NCI-H1048 (cell line): ENCODE results near the gene ZFYVE27.

Experiments
- DNase-seq: peaks from one replicate; lab custom pipeline; 2025; lab: John Stamatoyannopoulos, UW

ZFYVE27 gene

DNA sequence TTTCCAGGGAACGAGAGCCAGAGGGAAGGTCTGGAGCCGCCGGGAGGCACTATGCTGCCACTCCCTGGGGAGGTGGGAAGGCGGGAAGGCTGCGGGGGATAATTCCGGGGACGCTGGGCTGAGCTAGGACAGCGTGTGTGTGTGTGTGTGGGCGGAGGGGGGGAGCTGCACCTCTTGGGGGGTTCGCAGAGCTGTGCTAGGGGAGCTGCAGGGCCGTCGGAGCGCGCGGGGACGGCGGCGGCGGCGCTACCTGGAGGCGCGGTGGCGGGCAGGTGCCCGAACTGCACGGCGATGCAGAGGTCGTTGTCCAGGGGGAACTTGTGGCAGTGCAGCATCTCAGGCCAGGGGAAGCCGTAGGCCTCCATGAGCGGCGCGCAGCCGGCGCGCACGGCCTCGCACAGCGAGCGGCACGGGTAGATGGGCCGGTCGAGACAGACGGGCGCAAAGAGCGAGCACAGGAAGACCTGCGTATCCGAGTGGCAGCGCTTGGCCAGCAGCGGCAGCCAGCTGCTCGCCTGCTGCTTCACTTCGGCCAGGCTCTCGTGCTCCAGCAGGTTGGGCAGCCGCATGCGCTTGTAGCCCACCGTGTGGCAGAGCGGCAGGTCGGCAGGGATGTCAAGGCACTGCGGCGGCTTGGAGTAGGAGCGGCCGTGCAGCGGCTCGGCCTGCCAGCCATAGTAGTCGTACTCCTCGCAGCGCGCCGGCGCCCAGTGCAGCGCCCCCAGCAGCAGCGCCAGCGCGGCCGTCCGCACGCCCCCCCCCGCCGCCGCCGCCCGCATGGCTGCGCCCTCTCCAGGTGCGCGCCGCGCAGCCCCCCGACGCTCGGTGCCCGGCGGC lies 34.3 kb downstream of the ZFYVE27 start:
- DNase-seq = no peak

DNA sequence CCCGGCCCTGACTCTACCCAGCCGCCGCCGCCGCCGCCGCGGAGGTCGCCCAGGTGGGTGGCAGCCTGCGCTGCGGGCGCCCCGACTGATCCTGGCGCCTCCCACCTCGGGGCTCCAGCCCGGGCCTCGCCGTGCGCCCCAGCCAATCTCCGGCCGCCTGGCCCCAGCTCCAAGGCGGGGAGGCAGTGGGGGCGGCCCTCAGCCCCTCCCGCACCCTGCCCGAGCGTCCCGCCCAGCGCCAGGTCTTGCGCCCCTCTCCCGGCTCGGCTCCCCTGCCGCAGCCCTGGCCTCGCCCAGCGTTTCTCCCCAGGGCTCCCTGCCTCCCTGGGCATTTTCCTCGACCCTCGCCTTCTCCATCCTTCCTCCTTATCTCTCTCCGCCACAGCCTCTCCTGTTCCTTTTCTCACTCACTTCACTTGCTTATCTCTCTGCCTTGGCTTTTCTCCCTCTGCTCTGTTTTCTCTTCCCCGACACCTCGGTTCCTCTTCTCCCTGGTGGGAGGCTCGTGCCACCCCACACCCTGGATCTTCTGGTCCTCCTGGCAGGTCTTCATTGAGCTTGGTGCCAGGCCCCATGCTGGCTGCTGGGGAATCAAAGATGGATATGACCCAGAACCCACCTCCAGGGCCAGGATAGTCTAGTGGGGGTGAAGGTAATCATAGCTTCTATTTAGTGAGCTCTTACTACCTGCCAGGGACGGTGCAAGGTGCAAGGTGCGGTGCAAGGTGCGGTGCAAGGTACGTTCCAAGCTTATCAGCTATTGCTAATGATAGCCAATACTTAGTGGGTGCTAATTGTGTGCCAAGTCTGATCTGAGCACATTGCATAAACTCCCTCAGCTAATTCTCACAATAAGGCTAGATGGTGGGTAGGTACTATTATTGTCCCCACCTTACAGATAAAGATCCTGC lies 35.2 kb downstream of the ZFYVE27 start, which contains the start of gene SFRP5:
TSS of gene SFRP5 (minus strand) at position 87 of the 911 bp plus-strand sequence. CDS start 166 bp downstream, outside the sequence.
- DNase-seq = no peak

DNA sequence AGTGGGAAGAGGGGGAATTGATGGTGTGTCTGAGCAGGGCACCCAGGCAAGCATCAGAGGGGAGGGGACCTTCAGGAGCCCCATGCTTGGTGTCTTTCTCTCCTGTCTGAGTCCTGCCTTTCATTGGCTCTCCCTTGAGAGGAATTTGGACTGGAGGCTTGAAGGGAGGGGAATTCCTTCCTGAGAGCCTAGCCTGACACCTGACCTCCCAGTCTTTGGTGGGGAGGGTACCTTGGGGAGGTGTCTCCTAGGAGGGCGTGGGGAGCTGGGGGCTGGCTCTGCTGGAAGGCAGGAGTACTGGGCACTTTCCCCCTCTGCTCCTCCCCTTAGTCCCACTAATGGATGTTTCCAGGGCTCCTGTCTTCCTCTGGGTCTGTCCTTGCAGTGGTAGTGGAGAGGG lies 36.2 kb downstream of the ZFYVE27 start:
- no peak for DNase-seq

DNA sequence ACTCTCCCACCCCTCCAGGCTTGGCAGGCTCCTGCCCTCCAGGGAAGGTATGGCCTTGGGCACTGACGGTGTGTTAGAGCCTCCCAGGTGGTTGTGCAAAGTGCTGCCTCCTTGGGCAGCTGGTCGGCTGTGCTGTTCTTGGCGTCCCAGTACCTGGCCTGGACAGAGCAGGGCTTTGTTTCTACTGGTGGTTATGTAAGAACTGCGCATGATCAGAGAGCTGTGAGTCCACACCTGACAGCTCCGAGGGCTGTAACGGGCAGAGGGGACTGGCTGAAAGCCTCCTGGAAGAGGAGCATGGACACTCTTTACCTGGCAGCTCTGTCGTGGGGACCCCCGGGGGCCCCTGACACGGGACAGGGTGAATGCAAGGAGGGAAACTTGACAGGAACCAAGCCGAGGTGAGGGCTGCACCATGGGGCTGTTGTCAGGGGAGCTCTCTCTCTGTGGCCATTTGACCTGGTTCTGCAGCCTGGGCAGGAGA lies 37.9 kb downstream of the ZFYVE27 start:
- DNase-seq = no peak

DNA sequence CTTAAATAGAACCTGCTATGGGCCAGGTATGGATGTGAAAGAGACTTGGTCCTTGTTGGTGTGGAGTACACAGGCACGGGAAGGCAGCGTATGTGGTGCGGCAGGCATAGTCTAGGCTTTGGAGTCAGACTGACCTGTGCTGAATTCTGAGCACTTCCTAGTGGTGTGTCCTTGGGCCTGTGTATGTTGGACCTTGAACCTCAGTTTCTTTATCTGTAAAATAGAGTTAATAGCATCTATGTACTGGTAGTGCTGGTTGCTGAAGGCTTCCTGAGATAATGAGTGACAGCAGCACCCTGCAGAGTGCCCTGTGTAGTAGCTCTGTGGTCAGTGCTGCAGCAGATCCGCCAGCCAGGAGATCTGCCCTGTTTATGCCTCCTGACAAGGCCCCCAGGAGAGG lies 40.2 kb downstream of the ZFYVE27 start:
- DNase-seq = no peak

DNA sequence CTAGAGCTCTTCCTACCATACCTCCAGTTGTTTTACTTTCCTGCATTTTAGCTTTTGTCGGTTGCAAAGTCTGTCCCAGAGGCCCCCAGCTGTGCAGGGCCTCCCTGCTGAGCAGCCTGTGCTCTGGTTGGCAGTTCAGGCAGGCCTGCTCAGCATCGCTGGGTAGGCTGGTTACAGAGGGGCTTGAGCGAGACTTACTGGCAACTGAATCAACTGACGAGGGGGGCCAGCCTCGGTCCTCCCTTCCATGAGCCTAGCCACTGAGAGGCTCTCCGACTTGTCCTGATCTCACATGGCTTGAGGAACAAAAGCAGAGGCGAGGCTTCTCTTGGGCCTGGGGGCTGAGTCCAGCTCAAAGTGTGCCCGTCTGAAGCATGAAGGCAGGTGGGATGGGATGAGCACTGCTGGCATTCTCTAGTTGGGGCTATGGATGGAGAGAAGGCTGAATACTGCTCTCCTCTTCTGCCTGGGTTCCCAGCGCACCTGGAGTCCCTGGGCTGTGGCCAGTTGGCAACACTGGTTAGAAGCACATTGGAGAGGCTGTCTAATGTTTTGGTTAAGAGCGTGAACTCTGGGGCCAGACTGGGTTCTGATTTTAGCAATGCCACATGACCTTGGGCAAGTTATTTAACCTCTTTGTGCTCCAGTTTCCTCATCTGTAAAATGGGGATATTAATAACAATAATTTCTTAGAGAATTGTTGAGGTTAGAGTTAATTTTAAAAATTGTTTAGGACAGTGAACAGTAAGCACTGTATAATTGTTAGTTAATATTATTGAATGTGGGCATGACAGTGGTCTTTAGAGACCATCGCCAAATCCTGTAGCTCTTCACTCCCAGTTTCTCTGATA lies 41.7 kb downstream of the ZFYVE27 start:
- DNase-seq = no peak

DNA sequence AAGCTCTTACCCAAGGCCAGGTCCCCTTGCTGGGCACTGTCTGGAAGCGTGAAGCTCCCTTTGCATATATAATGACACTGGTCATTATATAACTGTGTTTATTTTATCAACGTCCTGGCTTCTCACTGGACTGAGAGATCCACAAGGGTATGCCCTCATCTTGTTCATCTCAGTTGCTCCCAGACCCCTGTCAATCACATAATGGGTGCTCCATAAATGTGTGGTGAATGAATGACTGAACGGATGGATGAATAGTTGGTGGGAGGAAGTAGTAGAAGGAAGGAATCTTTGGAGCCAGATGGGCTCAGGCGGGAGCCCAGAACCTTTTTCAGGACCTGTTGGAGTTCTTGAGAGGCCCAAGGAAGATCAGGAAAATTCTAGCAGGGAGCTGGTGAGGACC lies 42.6 kb downstream of the ZFYVE27 start:
- no peak for DNase-seq

DNA sequence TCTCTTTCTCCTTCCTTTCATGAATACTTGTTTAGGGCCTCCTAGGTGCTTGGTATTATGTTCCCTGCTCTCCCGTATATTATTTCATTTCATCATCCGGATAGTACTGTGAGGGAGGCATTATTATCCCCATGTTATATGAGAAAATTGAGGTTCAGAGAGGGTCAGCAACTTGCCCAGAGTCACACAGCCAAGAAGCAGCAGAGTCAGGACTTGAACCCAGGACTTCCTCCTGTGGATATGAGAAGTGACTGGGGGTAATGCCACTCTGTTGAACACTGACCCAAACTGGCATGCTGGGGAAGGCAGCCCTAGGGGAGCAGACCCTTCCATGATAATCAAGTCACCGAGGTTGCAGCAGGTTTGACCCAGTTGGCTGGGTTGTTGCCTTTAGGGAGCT lies 43.0 kb downstream of the ZFYVE27 start:
- no peak for DNase-seq

DNA sequence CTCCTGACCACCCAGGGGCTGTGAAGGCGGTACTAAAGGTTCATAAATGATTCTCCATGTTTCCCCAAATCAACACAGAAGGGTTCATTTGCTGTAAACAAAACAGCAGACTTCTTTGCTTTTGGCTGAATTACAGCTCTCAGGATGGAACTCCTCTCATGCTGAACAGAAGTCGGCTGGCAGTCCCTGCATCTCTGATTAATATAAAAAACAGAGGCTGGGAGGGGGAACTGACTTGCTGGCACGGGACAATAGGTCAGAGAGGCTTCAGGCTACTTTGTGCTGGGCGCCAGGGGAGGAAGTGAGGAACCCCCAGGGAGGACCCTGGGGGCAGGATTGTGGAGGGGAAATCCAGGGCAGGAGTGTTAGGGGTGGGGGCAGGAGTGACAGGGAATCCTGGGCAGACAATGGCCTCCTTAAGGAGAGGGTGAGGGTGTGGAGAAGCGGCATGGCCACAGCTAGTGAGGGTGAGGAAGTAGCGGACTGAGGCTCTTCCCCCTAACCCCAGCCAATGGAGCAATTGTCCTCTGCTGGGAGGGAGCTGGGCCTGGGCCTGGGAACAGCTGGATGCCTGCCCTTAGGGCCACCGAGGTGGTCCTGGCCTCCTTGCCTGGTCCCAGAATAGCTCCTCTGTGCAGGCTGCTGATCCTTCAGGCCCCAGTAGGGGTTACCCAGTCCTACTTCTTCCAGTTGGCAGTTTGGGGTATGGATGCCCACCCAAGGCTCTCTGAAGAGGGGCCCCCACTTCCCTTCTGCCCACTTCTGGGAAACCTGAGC lies 44.1 kb downstream of the ZFYVE27 start:
- DNase-seq = no peak

DNA sequence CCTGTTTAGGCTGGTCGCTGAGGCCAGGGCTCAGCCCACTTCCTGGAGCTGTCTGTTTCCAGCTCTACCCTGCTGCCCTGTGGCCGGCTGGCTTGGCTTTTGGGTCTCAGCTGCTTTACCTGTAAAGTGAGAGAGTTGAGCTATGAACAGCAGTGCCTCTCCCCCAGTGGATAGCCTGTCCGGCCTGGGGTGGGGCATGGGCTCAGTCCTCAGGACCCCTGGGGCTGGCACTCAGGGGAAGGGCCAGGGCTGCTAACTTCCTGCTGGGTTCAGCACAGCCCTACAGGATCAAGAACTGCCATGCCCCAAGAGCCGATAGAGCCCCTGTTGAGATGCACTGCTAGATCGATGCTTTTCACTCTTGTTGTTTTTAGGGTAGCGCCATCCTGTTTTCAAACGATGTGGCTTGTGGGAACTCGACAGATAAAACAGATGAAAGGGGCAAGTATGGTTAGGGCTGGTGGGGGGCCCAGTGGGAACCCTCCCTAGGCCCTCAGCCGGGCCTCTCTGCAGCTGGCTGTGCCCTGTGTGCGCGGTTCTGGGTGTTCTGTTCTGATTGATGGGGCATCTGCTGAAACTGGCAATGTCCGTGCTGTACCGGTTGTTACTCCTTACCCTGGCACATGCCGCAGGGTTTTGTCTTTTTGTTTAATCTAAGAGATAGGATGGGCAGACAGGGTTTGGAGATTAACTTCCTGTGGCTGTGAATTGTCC lies 44.8 kb downstream of the ZFYVE27 start:
- DNase-seq = no peak

DNA sequence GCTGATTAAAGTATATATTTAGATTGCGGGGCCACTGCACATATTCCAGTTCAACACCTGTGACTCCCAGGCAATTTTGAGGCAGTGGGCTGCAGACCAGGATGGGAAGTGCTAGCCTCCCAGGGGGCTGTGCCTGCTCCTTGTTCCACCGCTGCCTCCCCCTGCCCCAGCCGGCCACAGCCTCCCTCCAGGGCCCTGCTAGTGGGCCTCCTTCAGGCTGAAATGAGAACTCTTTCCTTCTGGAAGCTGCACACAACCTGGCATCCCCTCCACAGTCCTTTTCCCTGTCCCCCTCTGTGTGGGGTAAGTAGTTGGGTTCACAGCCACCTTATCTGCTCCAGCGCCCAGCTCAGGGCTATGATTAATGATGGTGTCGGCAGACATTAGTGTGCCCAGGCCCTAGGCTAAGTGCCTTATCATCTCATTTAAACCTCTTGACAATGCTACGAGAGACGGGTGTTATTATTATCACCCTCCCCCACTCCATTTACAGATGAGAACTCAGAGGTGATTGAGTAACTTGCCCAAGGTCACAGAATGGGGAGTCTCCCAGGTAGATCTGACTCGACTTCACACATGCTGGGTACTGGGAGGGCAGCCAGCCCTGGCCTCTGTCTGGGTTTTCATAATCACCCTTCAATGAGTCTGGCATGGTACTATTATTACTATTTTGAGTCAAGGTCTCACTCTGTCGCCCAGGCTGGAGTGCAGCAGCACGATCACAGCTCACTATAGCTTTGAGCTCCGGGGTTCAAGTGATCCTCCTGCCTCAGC lies 45.7 kb downstream of the ZFYVE27 start:
- no peak for DNase-seq

DNA sequence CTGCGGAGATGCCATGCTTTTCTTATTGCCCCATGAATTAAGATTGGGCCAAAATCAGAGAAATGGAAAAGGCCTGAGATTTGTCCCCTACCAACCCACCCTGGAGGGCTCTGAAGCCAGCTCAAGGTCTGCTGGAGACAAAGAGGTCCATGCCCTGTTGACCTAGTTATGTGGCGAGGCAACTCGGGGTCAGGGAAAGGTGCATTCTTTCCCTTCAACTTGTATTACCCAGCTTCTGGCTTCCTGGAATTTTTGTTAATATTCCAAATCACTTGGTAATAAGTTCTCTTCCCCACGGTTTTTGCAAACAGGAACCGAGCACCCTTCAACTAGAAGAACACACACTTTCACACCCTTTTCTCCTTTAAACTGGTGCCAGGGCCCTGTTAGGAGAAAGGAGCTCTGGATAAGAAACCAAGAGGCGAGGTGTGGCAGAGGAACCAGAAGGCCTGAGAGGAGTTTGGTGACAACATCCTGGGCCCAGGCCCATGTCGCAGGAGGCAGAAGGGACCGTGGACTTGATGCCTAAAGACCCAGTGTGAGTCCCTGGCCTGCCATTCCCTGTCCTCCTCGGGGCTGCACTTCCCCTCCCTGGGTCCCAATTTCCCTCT lies 47.4 kb downstream of the ZFYVE27 start:
- DNase-seq = no peak

DNA sequence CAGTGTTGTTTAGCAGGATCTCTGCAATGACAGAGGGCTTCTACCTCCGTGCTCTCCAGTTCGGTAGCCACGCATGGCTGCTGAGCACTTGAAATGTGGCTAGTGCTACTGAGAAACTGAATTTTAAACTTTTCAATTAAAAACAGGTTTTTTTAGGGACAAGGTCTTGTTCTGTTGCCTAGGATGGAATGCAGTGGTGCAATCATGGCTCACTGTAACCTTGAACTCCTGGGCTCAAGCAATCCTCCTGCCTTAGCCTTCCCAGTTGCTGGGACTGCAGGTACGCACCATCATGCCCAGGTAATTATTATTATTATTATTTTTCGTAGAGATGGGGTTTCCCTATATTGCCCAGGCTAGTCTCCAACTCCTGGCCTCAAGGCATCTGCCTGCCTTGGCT lies 48.3 kb downstream of the ZFYVE27 start:
- no peak for DNase-seq

DNA sequence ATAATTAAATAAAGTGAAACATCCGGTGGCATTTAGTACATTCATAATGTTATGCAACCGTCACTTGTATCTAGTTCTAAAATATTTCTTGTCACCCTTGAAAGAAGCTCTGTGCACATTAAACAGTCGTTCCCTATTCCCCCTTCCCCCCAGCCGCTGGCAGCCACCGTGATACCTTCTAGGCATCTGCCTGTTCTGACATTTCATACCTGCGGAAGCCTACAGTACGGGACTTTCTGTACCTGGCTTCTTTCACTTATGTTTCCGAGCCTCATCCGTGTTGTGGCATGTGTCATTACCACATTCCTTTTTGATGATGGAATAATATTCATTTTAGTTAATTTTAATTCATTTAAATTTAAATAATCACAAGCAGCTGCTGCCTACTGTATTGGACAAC lies 48.8 kb downstream of the ZFYVE27 start:
- no peak for DNase-seq

DNA sequence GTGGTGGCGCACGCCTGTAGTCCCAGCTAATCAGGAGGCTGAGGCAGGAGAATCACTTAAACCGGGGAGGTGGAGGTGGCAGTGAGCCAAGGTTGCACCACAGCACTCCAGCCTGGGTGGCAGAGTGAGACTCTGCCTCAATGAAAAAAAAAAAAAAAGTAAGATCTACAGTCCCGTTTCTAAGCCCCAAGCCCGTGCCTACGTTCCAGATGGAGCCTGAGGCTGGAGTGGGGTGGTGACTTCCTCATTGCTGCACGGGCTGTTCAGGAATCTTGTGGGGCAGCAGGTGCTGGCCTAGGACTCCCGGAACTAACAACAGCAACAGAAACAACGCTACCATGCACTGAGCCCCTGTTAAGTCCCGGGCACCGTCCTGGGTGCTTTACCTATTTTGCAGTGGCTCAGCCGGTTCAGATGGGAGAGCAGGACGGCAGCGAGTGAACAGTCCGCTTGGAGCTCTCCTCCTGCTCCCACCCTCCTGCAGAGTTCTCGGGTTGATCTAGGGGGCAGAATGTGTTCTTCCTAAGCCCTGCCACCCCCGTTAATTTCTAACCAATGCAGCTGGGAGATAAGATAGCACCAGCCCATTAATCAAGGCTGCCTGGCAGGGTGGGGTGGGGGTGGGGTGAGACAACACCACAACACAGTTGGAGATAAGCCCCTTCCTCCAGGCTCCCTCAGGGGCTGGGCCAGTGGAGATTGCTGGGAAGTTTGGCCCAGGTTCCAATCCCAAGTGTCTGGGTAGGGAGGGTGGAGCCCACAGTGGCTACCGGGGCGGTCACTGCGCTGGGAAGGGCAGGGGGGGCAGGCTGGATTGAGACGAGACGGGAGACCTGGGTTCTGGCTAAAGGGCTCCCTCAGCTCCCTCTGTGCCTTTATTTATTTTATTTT lies 51.9 kb downstream of the ZFYVE27 start:
- DNase-seq = no peak

DNA sequence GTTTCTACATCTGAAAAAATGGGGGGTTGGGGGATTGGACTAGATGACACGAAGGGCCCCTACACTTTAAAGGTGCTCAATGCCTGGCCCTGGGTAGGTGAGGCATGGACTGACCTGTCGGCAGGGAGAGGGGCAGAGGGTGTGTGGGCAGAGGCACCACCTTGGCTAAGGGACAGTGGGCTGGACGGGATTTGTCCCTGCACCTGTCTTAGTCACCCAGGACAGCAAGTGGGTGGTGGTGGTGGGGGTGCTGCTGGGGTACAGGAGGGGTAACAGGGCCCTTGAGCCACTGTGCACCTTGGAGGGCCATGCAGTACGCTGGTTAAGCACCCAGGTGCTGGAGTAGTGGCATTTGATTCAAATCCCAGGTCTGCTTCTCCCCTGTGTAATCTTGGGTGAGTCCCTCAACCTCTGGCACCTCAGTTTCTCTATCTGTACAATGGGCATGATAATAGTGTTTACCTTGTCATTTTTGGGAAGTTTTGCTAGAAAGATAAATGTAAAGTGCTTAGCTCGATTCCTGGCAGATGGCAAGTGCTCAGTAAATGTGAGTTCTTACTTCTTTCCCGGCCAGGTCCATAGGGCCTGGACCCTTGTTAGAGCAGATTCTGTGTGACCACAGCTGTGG lies 53.0 kb downstream of the ZFYVE27 start:
- DNase-seq = no peak

DNA sequence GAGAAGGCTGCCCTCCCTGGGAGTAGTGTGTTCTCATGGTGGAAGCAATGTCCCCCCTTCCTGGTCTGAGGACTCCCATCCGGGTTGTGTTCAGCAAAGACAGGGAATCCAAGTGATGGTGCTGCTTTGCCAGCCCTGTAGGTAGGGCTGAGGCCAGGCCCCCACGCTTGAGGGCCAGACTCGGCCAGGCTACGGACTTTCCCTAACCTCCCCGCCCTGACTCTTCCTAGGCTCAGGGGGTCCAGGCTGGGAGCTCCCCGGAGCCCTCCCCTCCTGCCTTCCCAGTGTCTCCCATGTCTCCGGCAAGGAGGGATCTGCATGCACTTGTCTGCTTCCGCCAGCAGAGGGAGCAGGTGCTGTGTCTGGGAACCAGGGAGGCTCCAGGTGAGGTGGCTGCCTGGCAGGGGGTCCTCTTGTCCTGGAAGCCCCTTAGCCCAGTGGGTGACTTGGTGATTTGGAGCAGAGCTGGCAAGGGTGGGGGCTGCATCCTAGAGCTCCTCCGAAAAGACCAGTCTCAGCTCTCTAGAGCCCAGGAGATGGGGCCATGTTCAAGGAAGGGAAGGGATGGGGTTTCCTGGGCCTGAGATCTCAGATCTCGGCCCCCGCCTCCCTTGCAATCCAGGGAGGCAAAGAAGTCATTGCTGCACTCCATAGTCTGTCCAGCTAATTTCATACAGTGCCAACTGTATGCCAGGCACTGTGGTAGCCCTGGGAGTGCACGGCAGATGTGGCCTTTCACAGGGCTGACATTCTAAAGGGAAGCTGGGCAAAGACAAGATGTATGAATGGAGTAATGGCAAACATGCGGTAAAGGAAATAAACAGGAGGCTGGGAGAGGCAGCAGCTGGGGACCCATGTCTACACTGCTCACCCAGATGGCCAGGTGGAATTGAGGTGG lies 55.1 kb downstream of the ZFYVE27 start:
- no peak for DNase-seq
